Measurements from ENCODE around the gene MBNL1. TPM values are rescaled to one million over a fixed set of nuclear protein-coding genes. Genes with fewer than 3 reads are reported as not detected.

Gene MBNL1
- total and polyA plus RNA-seq, 8 donors: 25.7 to 379 (median 155) TPM

DNA sequence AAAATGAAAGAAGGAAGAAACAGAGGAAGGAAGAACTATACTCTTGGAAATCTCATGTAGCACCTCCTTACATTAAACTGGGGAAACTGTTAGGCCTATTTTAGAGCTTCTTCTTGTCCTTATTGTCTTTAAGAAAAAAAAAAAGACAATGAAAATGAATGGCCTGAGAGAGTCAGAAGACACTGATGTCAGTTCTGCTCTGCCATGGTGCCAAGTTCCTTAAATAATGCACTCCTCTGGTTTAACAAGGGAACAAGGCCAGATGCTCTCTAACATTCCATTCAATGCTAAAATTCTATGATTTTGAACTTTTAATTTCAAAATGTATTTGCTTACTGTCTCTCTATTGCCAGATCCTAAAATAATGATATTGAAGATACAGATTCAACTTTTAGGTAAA, 4.4 kb upstream of the MBNL1 start:
- Histone ChIP-seq H3K4me3 (no peak overlapping the region), H3K27ac (peak overlapping the region in 1 of 5 donors; percentile 25), H3K27me3 (no peaks in the 10 kb centered on the region), H3K4me1 (peaks cover 10 to 50% (median 32%) of the 10 kb centered on the region in 4 donors), H3K9me3 (no peaks in the 10 kb centered on the region), H3K36me3 (no peaks in the 10 kb centered on the region)
- TF ChIP-seq POLR2A (IDR thresholded peaks at IDR 0.05) (no peak), EP300 (IDR thresholded peaks at IDR 0.05) (no peak), POLR2AphosphoS5 (IDR thresholded peaks at IDR 0.05) (no peak)
- TF ChIP-seq, protein P1, sequence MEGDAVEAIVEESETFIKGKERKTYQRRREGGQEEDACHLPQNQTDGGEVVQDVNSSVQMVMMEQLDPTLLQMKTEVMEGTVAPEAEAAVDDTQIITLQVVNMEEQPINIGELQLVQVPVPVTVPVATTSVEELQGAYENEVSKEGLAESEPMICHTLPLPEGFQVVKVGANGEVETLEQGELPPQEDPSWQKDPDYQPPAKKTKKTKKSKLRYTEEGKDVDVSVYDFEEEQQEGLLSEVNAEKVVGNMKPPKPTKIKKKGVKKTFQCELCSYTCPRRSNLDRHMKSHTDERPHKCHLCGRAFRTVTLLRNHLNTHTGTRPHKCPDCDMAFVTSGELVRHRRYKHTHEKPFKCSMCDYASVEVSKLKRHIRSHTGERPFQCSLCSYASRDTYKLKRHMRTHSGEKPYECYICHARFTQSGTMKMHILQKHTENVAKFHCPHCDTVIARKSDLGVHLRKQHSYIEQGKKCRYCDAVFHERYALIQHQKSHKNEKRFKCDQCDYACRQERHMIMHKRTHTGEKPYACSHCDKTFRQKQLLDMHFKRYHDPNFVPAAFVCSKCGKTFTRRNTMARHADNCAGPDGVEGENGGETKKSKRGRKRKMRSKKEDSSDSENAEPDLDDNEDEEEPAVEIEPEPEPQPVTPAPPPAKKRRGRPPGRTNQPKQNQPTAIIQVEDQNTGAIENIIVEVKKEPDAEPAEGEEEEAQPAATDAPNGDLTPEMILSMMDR (IDR thresholded peaks at IDR 0.05): no peak
- intact Hi-C loops (cut with DNase I; ENCODE audit: low total_unique reads): no loop called here
- DNase-seq: no peak

GRCh38 chr3:152266221-152266995, 2.3 kb upstream of the MBNL1 start:
- Histone ChIP-seq H3K4me3 (peak overlapping the region in 3 of 4 donors; percentile 71 to 79 (median 77)), H3K36me3 (no peaks in the 10 kb centered on the region), H3K27ac (peak overlapping the region; percentile 21 to 99 (median 98)), H3K4me1 (peaks cover 10 to 49% (median 35%) of the 10 kb centered on the region in 4 donors), H3K9me3 (no peaks in the 10 kb centered on the region), H3K27me3 (no peaks in the 10 kb centered on the region)
- TF ChIP-seq POLR2A (IDR thresholded peaks at IDR 0.05) (peak in 1 of 4 donors; percentile 28), POLR2AphosphoS5 (IDR thresholded peaks at IDR 0.05) (peak; percentile 89 to 96 (median 95)), EP300 (IDR thresholded peaks at IDR 0.05) (peak; percentile 58)
- TF ChIP-seq, protein P1 (IDR thresholded peaks at IDR 0.05): no peak
- DNase-seq: peak; percentile 39 to 91
- intact Hi-C loops (cut with DNase I; ENCODE audit: low total_unique reads): no loop called here
- 55 to 80% (median 59%) methylated on average over 3 of the region's 3 CpGs for WGBS, 5 donors

DNA sequence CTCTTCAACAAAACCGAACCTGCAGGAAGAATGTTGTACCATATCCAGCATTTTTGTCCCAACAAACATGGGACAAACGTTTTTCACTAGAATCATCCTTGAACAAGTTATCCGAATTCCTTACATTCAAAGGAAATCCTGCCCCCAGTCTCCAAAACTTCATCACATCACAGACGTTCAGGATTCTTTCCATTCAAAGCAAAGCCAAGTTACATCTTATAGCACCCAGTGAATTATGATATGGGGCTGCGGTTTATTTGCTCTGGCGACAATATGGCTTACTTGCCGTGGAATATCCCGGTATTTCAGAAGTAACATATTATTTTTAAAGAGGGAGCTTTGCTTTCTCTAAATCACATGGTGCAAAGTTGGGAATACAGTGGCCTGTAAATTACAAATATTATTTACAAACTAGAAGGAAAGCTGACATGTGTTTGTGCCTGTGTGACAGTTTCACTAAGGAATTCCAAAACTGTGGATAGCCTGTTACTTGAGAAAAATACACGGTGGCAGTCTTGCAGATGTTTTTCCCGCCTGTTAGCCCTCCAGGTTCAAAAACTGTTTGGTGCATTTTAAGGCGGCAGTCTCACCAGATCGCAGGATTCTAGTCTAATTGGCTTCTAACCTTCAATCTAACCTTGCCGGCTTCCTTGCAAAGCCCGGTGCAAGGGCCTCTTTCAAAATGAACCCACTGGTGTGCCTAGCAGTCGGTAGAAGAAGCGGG, 736 bp upstream of the MBNL1 start:
- H3K27ac ChIP-seq: peak overlapping the region; percentile 96 to 99 (median 98)
- peaks cover 13 to 65% (median 46%) of the 10 kb centered on the region in 4 donors for H3K4me1 ChIP-seq
- TF ChIP-seq EP300 (IDR thresholded peaks at IDR 0.05): no peak
- no peak for TF ChIP-seq POLR2A (IDR thresholded peaks at IDR 0.05)
- TF ChIP-seq POLR2AphosphoS5 (IDR thresholded peaks at IDR 0.05): peak in 1 of 3 donors; percentile 29
- no peaks in the 10 kb centered on the region for H3K9me3 ChIP-seq
- peak in 1 of 2 donors; percentile 46 for DNase-seq
- H3K4me3 ChIP-seq: peak overlapping the region; percentile 67 to 79 (median 74)
- intact Hi-C loops (cut with DNase I; ENCODE audit: low total_unique reads): no loop called here
- WGBS, 5 donors: 6 to 12% (median 11%) methylated on average over 16 of the region's 16 CpGs
- no peaks in the 10 kb centered on the region for H3K36me3 ChIP-seq
- H3K27me3 ChIP-seq: no peaks in the 10 kb centered on the region

DNA sequence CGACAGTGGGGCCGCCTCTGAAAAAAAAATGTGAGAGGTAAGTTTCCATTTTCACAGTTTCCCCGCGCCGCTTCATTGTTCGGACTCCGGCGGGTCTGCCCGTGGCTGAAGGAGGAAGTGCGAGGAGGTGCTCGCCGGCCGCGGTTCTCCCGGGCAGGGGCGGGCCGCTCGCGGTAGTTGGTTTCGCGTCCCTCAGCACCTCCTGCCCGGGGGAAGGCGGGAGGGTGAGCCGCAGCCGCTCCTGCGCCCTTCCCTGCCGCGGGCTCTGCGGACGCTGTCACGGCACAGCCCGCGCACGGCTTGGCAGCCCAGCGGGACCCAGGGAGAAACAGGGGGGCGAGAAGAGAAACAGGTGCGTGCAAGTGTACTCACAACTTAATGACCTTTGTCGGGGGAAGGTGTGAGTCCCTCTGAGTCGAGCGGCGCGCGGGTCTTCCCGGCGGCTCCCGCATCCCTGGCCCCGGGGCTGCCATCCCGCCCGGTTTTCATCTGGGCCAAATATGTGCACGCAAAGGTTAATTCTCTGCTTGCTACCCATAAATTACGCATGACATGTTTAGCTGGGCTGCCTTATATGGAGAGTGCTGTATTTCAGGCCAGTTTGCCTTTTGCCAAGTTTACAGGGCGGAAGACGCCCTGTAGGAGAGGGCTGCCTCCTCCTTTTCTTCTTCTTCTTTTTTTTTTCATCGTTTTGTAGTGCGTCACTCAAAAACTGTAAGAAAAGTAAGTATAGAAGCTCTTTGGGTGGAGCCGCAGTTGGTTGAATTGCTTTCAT, 514 bp downstream of the MBNL1 start:
- H3K27ac ChIP-seq: peak overlapping the region; percentile 96 to 99 (median 98)
- no peaks in the 10 kb centered on the region for H3K36me3 ChIP-seq
- DNase-seq: peak; percentile 76 to 93
- peak in 1 of 4 donors; percentile 27 for TF ChIP-seq POLR2A (IDR thresholded peaks at IDR 0.05)
- peak; percentile 58 to 84 (median 83) for TF ChIP-seq POLR2AphosphoS5 (IDR thresholded peaks at IDR 0.05)
- no peak for TF ChIP-seq EP300 (IDR thresholded peaks at IDR 0.05)
- TF ChIP-seq, protein P1 (IDR thresholded peaks at IDR 0.05): peak in 1 of 7 experiments; percentile 12
- peak overlapping the region; percentile 67 to 79 (median 74) for H3K4me3 ChIP-seq
- peaks cover 26 to 75% (median 49%) of the 10 kb centered on the region in 4 donors for H3K4me1 ChIP-seq
- WGBS, 5 donors: 0% methylated on average over 17 to 56 of the region's 56 CpGs
- no peaks in the 10 kb centered on the region for H3K27me3 ChIP-seq
- H3K9me3 ChIP-seq: no peaks in the 10 kb centered on the region
- intact Hi-C loops (cut with DNase I; ENCODE audit: low total_unique reads): no loop called here
